ENCODE results near the gene INAFM2.

INAFM2 gene

GRCh38 chr15:40327457-40327856, 4.0 kb downstream of the INAFM2 start:
- DNase-seq (ENCODE audit: low read depth in 1 of 2, low spot score in 1 of 2) = no peak

GRCh38 chr15:40328176-40328575, 4.7 kb downstream of the INAFM2 start:
- no peak for DNase-seq (ENCODE audit: low read depth in 1 of 2, low spot score in 1 of 2)

GRCh38 chr15:40328751-40329150, 5.3 kb downstream of the INAFM2 start:
- no peak for DNase-seq (ENCODE audit: low read depth in 1 of 2, low spot score in 1 of 2)

DNA sequence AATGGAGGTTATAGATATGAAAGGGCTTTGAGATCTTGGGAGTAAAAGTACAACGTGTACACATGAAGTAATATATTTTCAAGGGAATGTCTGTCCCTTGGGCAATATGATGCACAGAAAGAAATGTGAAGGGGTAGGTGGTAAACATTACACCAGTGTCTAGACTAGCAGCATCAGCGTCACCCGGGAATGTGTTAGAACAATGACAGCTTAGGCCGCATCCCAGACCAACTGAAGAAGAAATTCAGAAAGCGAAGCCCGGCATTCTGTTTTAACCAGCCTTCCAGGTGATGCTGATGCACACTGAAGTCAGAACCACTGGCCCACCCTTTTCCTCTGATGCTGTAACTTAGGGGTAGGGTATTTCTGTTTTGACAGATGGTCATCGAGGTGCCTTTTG, 6.3 kb downstream of the INAFM2 start:
- no peak for DNase-seq (ENCODE audit: low read depth in 1 of 2, low spot score in 1 of 2)

DNA sequence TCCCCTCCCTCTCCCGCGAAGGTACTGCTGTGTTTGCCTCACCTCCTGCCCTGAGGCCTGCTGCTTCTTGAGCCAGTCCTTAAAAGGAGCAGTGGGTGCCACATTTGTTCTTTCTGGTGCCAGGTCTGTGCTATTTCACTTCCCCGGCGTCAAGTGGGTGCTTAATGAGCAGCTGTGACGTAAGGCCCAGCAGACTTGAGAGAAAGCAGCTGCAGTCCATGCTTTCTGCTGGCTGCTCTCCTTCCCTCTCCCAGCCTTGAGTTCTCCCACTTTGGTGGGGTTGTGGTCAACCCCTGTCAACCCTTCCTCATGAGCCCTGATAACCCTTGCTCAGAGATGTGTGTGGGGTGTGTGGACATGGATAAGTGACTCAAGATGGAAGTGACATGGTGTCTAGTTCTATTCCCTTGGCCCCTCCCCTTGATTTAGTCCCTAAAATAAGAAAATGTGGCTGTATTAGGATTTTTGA, 6.9 kb downstream of the INAFM2 start:
- no peak for DNase-seq (ENCODE audit: low read depth in 1 of 2, low spot score in 1 of 2)

DNA sequence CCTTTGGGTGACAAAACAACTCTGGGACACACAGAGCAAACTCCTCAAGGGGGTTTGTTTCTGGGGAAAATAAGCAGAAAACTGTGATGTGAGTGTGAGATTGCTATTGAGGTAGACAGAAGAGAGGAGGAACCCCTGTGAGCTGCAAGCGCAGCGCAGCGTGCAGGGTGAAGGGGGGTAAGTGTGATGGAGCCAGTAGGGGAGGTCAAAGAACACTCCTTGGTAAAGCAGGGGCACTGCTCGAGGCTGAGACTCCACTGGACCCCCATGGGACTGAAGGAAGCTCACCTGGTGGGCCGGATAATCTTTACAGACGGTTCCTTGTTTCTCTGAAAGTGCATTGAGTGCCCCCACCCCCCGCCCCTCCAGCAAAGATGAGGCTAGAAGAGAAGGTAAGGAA, 7.5 kb downstream of the INAFM2 start:
- no peak for DNase-seq (ENCODE audit: low read depth in 1 of 2, low spot score in 1 of 2)

DNA sequence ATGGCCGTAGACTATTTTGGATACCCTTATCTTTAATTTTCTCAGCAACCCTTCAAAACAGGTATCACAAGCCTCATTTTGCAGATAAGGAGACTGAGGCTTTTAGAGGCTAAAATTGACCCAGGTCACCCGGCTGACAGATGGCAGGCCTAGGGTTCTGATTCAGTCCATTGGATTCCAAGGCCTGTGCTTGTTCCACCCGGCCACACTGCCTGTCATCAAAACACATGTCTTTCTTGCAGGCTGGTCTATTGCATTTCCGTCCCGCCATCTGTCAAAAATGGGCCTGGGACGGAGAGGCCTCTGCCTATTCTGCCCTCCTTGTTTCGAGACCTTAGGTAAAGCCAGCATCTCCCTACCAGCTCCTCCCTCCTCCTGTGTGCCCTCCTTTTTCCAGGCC, 8.1 kb downstream of the INAFM2 start:
- DNase-seq (ENCODE audit: low read depth in 1 of 2, low spot score in 1 of 2) = no peak

DNA sequence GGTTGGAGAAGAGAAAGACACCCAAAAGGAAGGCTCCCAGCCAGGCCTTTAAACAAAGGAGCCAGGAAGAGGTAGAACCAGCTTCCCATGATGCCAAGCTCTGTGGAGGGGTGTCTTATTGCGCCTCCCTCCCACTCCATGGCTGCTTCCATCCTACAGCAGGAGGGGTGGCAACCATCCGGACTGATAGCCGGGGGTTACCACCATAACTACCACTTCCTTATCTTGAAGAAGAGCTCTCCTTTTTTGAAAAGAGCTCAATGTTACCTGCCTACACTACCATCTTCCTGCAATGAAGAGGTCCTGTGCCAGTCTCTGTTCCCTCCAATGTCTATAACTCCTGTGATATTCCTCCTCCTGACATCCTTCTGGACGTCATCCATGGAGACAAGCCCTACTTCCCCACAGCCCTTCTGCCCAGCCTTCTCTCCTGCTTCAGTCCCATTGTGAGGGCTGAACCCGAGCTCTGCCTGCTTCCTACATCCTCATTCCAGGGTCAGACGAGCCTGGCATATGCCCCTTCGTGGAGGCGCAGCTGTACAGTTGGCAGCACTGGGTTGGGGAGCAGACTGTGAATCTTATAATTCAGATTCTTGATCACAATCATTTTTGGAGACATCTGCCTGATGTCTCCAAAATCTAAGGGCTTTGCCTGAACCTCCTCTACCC, 8.8 kb downstream of the INAFM2 start:
- no peak for DNase-seq (ENCODE audit: low read depth in 1 of 2, low spot score in 1 of 2)

- no peak for DNase-seq (ENCODE audit: low read depth in 1 of 2, low spot score in 1 of 2)
Measured at GRCh38 chr15:40333922-40334492, 10.5 kb downstream of the INAFM2 start.

DNA sequence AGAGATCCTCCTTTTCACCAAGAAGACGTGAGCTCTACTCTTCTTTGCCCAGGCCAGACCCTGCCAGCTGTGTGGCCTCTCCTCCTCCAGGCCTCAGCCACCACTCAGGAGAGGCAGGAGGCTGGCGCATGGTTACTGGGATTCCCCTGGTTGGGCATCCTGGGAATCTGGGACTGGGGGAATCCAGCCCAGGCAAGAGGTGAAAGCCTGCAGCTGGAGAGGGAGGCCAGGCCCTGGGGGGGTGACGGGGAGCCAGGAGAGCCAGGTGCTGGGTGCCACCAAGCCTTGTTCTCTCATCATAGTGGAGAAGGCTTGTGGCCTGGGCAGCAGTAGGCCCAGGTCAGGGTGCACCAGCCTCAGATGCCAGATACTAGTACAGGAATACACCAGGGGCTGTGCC, 11.0 kb downstream of the INAFM2 start:
- no peak for DNase-seq (ENCODE audit: low read depth in 1 of 2, low spot score in 1 of 2)

- no peak for DNase-seq (ENCODE audit: low read depth in 1 of 2, low spot score in 1 of 2)
Measured at GRCh38 chr15:40334941-40335795, 11.7 kb downstream of the INAFM2 start.

DNA sequence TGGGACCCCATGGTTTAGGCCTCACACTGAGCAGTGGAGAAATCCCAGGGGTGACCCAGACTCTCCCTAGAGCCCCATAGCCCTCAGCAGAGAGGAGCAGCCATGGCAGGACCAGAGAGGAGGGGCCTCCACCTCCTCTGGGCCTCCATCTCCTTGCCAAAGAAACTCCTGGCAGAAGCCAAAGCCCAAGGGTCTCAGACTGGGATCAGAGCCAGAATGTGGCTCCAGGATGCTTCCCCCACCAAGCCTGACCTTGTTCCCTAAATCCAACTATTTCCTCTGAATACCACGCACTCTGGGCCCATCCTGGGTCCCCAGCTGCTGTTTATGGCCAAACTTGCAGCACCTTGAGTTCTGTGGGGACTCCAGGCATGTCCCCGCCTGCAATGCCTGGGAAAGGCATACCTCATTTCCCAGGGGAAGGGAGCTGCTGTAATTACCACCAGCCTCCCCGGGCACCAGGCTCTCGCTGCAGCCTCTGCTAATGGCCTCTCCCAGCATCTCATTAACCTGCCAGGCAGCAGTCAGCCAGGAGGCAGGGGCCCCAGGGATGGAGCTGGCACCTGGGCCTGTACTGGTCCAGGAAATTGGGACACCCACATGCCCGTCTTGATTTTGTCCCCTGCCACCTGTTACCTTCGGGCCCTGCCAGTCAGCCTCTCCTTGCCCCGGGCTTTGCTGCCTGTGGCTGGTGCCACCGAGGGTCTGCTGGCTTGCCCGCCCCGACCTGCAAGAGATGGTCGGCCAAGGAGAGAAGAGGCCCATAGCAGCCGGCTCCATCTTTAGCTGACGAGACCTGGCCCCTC, 12.6 kb downstream of the INAFM2 start:
- DNase-seq (ENCODE audit: low read depth in 1 of 2, low spot score in 1 of 2) = no peak

GRCh38 chr15:40336744-40337122, 13.2 kb downstream of the INAFM2 start:
- DNase-seq (ENCODE audit: low read depth in 1 of 2, low spot score in 1 of 2) = no peak

GRCh38 chr15:40337597-40337996, 14.1 kb downstream of the INAFM2 start:
- no peak for DNase-seq (ENCODE audit: low read depth in 1 of 2, low spot score in 1 of 2)

DNA sequence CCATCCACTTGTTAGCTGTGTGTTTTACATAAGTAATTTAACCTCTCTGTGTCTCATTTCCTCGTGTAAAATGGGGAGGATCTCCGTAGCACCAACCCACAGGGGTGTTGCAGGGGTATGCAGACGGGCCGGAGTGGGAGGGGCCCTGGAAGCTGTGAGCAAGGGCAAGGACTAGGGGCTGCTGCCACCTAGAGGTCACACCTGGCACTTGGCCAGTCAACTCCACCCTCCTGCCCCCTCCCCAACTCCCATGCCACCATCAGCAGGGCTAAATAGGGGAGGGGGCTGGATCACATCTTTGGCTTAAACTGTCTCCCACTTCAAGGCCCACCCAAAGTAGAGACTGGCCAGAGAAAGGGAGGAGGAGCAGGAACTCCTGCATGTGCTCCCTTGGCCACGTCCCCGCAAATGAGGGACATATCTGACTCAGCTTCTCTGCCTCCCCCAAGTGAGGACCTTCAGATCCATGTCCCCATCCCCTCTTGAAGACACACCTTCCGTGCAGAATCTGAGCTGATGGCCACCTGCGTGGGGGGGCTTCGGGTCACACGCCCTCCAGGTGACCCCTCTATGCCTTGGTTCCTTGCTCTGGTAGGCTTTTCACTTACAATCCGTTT, 14.7 kb downstream of the INAFM2 start:
- DNase-seq (ENCODE audit: low read depth in 1 of 2, low spot score in 1 of 2) = peak; percentile 56 to 69

DNA sequence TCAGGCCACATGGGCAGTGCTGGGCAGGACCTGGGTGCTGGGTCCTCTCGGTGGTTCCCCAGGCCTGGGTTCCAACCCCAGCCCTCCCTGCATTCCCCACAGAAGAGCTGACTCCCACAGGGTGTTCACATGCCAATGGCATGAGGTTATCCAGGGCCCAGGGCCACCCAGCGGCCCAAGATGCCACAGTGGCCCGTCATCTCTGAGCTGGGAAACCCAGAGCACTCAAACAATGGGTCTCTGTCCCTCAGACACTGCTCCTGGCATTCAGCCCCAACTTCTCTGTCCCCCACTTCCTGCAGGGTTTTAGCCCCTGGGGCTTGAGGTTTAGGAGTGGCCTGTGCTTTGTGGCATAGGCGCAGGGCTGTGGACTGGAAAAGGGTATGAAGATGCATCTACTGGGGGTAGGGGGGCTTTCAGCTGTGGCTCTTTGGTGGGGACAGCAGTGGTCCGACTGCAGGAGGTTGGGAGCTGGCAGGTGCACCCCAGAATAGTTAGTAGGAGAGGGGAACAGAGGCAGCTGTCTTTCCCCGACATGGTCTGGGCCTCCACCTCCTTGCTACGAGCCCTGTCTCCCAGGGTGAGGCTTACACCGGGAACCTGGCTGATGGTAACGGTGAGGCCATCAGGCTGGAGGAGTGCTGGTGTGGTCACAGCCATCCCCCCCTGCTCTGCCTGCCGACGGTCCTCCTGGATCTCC, 15.6 kb downstream of the INAFM2 start:
- DNase-seq (ENCODE audit: low read depth in 1 of 2, low spot score in 1 of 2) = no peak

GRCh38 chr15:40339621-40339945, 16.1 kb downstream of the INAFM2 start:
- no peak for DNase-seq (ENCODE audit: low read depth in 1 of 2, low spot score in 1 of 2)

DNA sequence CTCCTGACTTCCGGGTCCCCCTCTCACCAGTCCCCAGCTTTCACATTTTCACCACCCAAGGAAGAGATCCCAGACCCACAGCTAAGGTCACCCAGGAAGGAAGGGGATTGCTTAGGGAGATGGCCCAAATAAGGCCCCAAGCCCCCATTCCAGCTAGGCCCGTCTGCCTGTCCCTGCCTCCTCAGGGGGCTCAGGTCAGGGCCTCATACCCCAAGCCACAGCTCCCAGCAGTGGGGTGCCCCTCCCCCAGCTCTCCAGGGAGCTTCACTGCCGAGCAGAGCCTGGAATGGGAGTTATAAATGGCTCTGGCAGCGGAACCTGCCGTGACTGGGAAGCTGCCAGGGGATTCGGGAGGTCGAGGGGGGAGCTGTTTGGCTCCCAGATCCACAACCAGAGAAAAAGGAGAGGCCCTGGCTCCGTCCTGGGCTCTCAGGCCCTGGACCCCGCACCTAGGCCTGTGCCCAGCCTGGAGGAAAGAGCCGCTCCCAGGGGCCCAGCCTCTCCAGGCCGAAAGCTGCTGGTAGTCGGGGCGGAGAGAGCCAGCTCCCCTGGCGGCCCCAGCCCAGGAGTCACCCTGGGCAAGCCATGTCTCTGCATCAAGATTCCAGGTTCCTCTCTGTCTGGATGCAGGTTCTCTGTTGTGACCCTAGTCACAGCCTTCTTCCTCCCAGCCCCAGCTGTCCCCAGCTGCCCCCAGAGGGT, 16.7 kb downstream of the INAFM2 start:
- DNase-seq (ENCODE audit: low read depth in 1 of 2, low spot score in 1 of 2) = no peak

DNA sequence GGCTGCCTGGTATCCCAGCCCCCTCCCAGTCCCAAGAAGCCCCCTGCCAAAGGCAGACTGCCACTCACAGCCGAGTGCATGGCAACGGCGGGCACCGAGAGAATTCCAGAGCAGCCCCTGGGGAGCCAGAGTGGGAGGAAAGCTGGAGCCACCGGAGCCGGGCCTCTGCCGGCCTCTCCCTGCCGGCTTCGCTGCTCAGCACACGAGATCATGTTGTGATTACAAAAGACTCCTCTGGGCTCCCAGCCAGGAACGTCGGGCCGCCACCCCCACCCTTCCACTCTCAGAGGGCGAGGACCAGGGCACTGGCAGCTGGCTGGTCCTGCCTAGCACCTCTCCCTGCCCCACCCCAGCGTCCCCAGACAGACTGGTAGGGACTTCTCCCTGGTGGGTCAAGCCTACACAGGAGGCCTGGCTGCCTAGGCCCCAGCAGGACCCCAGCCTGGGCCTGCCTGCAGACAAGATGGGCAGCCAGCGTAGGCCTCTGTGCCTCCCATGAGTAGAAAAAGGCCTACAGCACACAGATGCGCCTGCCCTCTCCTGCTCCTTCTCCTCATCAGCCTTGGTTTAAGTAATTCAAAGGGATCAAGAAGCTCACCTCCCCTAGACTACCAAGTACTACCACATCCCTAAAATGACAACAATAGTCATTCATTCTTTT, 17.4 kb downstream of the INAFM2 start, which contains the start of gene CCDC9B:
CCDC9B (minus strand) TSS at position 200 of the 661 bp plus-strand sequence; CDS start at position 80, 120 bp downstream.
- DNase-seq (ENCODE audit: low read depth in 1 of 2, low spot score in 1 of 2) = no peak

All from stimulated activated CD4-positive, alpha-beta T cell treated with anti-CD3 and anti-CD28 coated beads, Interleukin-15, amount 100 ng/mL, for 1 hour (primary cell).